ENCODE measurements around the gene CES3.
A peak's percentile ranks its signal among the peaks of the same experiment; 100 is the strongest.

GRCh38 chr16:66977341-66978113 is 16.5 kb downstream of the CES3 start:
- TF ChIP-seq CTCF (IDR thresholded peaks at IDR 0.05): peak; percentile 79 to 99 (median 98)
- no peak for TF ChIP-seq POLR2A (IDR thresholded peaks at IDR 0.05)
